Prostate gland (tissue), 2 donors: ENCODE measurements around the gene KCNJ8.

ENCODE experiments used
- CTCF ChIP-seq, 4 experiments: fragments of 200-600 bp in 2 of 4; fragments of 450-650 bp in 2 of 4; sonication (generic) in 2 of 4; IDR thresholded peaks; 1 replicate in 3 of 4; 2 replicates in 1 of 4; pipeline ENCODE4 v1.5.1; 2016 to 2019; ENCODE audit warnings: antibody characterized with exemption in 4 of 4, mild to moderate bottlenecking in 2 of 4, moderate library complexity in 2 of 4
- POLR2A ChIP-seq: fragments of 450-650 bp; IDR thresholded peaks from one replicate; pipeline ENCODE4 v1.6.1; 2016; ENCODE audit warnings: antibody characterized with exemption, mild to moderate bottlenecking
- POLR2AphosphoS5 ChIP-seq: sonication (generic); formaldehyde crosslinking; IDR thresholded peaks from one replicate; pipeline ENCODE4 v1.6.1; 2017; ENCODE audit warnings: antibody characterized with exemption

- TF ChIP-seq POLR2A, result no peak
- TF ChIP-seq CTCF (IDR thresholded peaks at IDR 0.05), result no peak
- TF ChIP-seq POLR2AphosphoS5, result no peak
Measured at GRCh38 chr12:21771311-21771710, 3.2 kb downstream of the KCNJ8 start.
